ENCODE measurements around the gene DLAT.

DNA sequence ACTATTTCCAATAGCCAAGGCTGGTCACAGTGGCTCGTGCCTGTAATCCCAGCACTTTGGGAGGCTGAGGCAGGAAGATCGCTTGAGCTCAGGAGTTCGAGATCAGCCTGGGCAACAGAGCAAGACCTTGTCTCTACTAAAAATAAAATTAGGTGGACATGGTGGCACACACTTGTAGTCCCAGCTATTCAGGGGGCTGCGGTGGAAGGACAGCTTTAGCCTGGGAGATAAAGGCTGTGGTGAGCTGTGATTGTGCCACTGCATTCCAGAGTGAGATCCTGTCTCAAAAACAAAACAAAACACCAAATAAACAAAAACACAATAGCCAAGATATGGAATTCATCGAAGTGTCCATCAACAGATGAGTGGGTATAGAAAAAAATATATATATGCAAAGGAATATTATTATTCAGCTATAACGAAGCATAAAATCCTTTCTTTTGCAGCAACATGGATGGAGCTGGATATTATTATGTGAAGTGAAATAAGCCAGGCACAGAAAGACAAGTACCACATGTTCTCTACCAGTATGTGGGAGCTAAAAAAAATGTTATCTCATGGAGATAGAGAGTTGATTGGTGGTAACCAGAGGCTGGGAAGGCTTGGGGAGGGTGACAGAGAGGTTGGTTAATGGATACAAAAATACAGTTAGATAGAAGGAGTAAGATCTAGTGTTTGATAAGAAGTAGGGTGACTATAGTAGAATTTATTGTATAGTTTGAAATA is 22.6 kb upstream of the DLAT start:
- TF ChIP-seq, protein P1, sequence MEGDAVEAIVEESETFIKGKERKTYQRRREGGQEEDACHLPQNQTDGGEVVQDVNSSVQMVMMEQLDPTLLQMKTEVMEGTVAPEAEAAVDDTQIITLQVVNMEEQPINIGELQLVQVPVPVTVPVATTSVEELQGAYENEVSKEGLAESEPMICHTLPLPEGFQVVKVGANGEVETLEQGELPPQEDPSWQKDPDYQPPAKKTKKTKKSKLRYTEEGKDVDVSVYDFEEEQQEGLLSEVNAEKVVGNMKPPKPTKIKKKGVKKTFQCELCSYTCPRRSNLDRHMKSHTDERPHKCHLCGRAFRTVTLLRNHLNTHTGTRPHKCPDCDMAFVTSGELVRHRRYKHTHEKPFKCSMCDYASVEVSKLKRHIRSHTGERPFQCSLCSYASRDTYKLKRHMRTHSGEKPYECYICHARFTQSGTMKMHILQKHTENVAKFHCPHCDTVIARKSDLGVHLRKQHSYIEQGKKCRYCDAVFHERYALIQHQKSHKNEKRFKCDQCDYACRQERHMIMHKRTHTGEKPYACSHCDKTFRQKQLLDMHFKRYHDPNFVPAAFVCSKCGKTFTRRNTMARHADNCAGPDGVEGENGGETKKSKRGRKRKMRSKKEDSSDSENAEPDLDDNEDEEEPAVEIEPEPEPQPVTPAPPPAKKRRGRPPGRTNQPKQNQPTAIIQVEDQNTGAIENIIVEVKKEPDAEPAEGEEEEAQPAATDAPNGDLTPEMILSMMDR (IDR thresholded peaks at IDR 0.05) = no peak
- TF ChIP-seq POLR2A (IDR thresholded peaks at IDR 0.05) (no peak), POLR2AphosphoS5 (IDR thresholded peaks at IDR 0.05) (no peak)
